ENCODE data around the gene RAB33A.

Gene RAB33A

DNA sequence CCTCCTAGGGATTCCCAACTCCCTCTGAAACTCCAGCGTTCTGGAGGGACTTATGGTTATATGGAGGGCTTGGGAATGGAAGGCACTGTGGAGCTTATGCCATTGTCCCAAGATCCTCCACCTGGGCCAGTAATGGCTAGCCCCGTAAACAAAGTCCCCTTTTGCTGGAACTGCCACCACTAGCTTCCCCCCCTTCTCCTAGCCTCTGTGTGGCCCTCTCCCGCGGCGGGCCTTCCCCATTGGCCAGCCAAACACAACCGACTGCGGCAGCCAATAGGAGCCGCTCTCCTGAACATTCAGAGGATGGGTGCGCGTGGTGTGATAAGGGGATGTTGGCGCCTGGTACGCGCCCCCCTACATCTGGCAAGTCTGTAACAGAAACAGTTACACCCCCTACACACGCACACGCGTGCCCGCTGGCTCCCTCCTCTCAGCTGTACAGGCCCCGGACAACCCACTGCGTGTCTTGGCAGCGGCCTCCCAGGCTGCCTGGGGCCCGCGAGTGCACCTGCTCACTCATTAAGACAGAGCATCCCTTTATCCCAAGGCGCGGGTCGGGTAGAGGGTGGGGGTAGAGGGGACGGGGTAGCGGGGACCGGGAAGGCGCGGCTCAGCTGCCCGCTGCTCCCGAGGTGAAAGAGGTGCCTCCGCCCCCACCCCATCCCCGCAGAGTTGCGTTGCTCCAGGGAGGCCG is 863 bp upstream of the RAB33A start:
- FAIRE-seq (no peak), DNase-seq (ENCODE audit: insufficient read length, low spot score) (no peak)

DNA sequence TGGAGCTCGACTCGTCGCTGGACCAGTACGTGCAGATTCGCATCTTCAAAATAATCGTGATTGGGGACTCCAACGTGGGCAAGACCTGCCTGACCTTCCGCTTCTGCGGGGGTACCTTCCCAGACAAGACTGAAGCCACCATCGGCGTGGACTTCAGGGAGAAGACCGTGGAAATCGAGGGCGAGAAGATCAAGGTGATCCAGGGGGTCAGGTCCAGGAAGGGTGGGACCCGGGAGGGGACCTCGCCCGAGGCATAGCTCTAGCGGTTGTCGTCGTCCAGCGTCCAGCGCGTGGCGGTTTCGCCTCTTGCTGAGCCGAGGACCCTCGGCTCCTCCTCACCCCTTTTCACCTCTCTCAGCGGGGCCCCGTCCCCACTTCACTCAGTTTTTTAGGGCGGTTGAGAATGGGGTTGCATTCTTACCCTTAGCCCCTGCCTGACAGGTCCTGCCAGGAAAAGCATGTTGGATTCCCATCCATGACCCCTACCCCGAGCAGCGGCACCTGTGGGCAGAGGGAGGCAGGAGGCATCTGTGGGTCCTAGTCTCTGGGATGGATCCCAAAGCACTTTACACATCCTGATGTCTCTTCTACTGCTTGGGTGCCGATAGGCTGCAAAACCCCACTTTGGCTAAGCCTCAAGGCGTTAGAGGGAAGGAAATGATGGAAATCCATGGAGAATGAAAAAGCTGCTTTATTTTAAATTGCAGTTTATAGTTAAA is 524 bp downstream of the RAB33A start:
- FAIRE-seq: peak; percentile 52

GRCh38 chrX:130173190-130173895 is 1.6 kb downstream of the RAB33A start:
- FAIRE-seq (peak; percentile 100), DNase-seq (ENCODE audit: insufficient read length, low spot score) (no peak)

More for the DNA sequence above, 524 bp downstream of the RAB33A start:
- no peak for DNase-seq (ENCODE audit: insufficient read length, low spot score)

- peak; percentile 49 for FAIRE-seq
- DNase-seq (ENCODE audit: insufficient read length, low spot score): no peak
These were observed 2.4 kb downstream of the RAB33A start for GRCh38 chrX:130174045-130174704.

- DNase-seq (ENCODE audit: insufficient read length, low spot score): no peak
- FAIRE-seq: no peak
These were observed 3.2 kb downstream of the RAB33A start for GRCh38 chrX:130174937-130175336.

DNA sequence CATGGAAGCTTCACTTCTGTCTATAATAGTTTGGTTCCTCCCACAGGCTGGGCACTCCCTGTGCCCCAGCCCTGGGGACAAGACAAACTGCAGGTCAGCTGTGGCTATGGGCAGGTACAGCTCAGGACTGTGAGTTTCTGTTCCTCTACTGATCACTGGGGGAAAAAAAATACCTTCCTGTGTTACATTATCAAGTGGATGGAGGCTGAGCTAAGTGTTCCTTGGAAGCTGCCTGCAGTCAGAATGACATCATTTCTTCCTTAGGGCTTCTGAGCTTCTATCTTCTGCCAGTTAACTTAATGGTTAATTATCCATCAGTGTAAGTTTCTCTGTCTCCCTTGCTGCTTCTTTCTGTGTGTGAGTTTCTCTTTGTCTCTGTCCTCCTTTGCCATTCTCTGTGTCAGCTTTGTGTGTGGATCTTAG is 4.6 kb downstream of the RAB33A start:
- FAIRE-seq (peak; percentile 98), DNase-seq (ENCODE audit: insufficient read length, low spot score) (no peak)

DNA sequence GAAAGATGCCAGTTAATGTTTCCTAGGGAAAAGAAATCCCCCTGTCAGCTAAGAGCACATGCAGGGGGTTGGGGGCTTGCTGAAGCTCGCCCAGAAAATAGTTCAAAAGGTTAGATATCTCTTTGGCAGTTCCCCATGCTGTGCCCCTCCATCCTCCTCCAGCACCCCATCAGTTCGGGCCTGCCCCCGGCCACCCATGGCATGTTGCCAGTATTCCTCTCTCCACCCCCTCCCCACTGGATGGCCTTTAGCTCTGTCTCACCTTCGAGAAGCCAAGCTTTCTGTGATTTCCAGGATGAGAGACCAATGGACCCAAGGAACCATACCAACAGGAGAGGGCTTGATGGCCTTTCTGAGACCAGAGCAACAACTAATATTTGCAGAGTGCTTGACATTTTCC is 5.2 kb downstream of the RAB33A start:
- FAIRE-seq: no peak
- no peak for DNase-seq (ENCODE audit: insufficient read length, low spot score)

GRCh38 chrX:130179170-130179569 is 7.4 kb downstream of the RAB33A start:
- no peak for DNase-seq (ENCODE audit: insufficient read length, low spot score)
- no peak for FAIRE-seq

GRCh38 chrX:130179579-130180215 is 7.9 kb downstream of the RAB33A start:
- DNase-seq (ENCODE audit: insufficient read length, low spot score): no peak
- FAIRE-seq: peak; percentile 4

- no peak for DNase-seq (ENCODE audit: insufficient read length, low spot score)
- peak; percentile 73 for FAIRE-seq
These were observed 12.4 kb downstream of the RAB33A start for GRCh38 chrX:130184168-130184567.

DNA sequence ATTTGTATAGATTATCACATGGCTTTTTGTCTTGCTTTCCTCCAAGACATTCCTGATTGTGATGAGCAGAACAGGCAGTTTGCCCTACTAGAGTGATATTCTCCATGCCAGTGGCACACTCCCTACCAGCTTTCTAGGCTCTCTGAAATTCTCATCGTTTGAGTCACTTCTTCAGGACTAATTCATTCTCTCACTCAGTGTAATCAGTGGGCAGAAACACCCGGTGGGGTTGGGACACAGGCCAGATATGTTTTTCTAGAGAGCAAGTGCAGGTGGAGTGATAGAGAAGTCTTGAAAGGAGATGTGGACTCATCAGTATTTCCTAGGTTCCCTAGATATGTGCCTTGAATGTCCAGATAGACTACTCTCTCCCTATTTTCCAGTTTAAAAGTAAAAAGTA is 13.1 kb downstream of the RAB33A start:
- DNase-seq (ENCODE audit: insufficient read length, low spot score): no peak
- FAIRE-seq: no peak

GRCh38 chrX:130186651-130187050 is 14.9 kb downstream of the RAB33A start:
- DNase-seq (ENCODE audit: insufficient read length, low spot score): no peak
- FAIRE-seq: no peak

DNA sequence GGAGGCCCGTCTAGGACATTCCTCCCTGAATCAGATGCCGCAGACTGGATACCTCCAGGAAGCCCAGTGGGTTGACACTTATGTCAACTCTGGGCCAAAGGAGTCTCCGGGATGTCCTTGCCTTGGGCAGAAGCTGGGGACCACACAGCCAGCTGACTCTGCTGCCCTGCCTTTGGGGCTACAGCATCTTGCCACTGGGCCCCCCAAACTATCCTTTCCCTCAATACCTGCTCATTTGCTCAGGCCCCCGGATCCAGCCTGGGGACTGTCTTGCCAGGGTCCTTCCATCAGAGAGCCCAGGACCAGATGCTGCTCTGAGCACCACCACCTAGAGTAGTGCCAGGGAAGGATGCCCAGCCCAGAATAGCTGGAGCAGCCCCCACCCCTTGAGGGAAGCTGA is 19.0 kb downstream of the RAB33A start:
- DNase-seq (ENCODE audit: insufficient read length, low spot score): no peak
- FAIRE-seq: no peak

DNA sequence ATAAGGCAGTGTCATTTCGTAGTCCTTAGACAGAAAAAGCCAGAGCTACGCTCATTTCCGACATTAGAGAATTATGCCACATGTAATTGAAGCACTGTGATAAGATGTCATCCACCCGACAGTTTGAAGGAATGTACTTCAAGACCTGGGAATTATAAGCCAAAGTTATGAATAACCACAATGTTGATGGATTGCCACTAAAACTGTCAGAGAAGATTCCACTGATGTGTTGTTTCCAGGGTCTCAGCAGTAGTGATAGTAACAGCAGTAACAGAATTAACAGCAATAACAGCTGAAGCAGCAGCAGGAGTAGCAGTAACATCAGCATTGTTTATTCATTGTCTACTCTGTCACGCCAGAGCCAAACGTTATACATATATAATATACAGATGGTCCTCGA is 24.7 kb downstream of the RAB33A start:
- FAIRE-seq (peak; percentile 59), DNase-seq (ENCODE audit: insufficient read length, low spot score) (no peak)

DNA sequence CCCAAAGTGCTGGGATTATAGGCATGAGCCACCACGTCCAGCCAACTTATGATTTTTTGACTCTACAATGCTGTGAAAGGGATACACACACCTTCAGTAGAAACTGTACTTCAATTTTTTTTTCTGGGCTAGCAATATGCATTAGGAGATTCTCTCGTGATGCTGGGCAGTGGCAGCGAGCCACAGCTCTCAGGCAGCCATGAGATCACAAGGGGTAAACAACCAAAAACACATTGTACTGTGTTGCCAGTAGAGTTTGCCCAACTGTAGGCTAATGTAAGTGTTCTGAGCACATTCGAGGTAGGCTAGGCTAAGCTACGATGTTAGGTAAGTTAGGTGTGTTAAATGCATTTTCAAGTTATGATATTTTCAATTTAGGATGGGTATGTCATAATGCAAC is 25.7 kb downstream of the RAB33A start:
- DNase-seq (ENCODE audit: insufficient read length, low spot score): no peak
- no peak for FAIRE-seq

DNA sequence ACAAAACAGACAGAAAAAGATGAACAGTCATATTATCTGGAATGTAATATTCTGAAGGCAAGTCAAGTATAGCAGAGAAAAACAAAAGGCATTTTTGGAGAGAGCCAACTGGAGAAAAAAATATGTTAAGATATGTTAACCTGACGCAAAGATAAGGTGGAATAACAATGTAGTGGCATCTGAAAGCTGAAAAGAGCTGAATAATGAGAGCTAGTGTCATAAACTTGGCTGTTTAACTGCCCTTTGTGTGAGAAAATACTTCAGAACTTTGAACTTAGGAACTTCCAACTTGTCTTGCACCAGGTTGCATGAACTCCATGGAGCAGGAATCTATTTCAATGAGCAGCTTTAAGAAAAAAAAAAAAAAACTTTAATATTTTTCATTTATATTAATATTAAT is 32.9 kb downstream of the RAB33A start:
- DNase-seq (ENCODE audit: insufficient read length, low spot score) (no peak), FAIRE-seq (no peak)

GRCh38 chrX:130211415-130212186 is 39.8 kb downstream of the RAB33A start:
- DNase-seq (ENCODE audit: insufficient read length, low spot score) (no peak), FAIRE-seq (no peak)

- DNase-seq (ENCODE audit: insufficient read length, low spot score) (no peak), FAIRE-seq (no peak)
These were observed 40.6 kb downstream of the RAB33A start for GRCh38 chrX:130212371-130212770.

- FAIRE-seq: no peak
- no peak for DNase-seq (ENCODE audit: insufficient read length, low spot score)
These were observed 41.6 kb downstream of the RAB33A start for GRCh38 chrX:130213376-130213775.

- FAIRE-seq (peak; percentile 76), DNase-seq (ENCODE audit: insufficient read length, low spot score) (no peak)
These were observed 44.6 kb downstream of the RAB33A start for GRCh38 chrX:130216320-130216719.
